Activated CD8-positive, alpha-beta memory T cell treated with anti-CD3 and anti-CD28 coated beads for 48 hours (primary cell): ENCODE measurements around the gene TYMP.
A peak's percentile ranks its signal among the peaks of the same experiment; 100 is the strongest.
"Not testable (repeated sequence)": the region's sequence is repeated elsewhere in the genome, so short reads cannot be mapped to it uniquely, and the experiment has no call there.

Experiments used
- DNase-seq, 3 experiments: peaks; one replicate each; pipeline ENCODE4 v3.0.0-alpha.2; 2020; ENCODE audit warnings: low read depth in 2 of 3, low spot score in 2 of 3

Gene TYMP

GRCh38 chr22:50562523-50563412, 33.0 kb upstream of the TYMP start, which contains the start of gene SYCE3:
Gene SYCE3, minus strand, starts transcription at chr22:50562919. Its CDS starts 6,514 bp downstream, at chr22:50556405.
- peak; percentile 94 to 97 (median 94) for DNase-seq

GRCh38 chr22:50561401-50562358, 31.9 kb upstream of the TYMP start:
- no peak for DNase-seq

GRCh38 chr22:50560034-50560433, 30.2 kb upstream of the TYMP start:
- no peak for DNase-seq

GRCh38 chr22:50556703-50557102, 26.9 kb upstream of the TYMP start:
- no peak for DNase-seq

- DNase-seq, result no peak
Measured at GRCh38 chr22:50553310-50553709, 23.5 kb upstream of the TYMP start.

- DNase-seq, result no peak
Measured at GRCh38 chr22:50551160-50551752, 21.4 kb upstream of the TYMP start.

- DNase-seq, result no peak
Measured at GRCh38 chr22:50550395-50550794, 20.6 kb upstream of the TYMP start.

GRCh38 chr22:50548921-50549790, 19.3 kb upstream of the TYMP start:
- DNase-seq, result no peak

- DNase-seq, result no peak
Measured at GRCh38 chr22:50548040-50548920, 18.5 kb upstream of the TYMP start.

- no peak for DNase-seq
Measured at GRCh38 chr22:50547263-50547985, 17.6 kb upstream of the TYMP start.

GRCh38 chr22:50546326-50547262, 16.8 kb upstream of the TYMP start:
- DNase-seq, result no peak

GRCh38 chr22:50545522-50546325, 15.9 kb upstream of the TYMP start, which contains the start of gene KLHDC7B:
Gene KLHDC7B, plus strand, starts transcription at chr22:50545899. Its CDS starts 345 bp downstream, at chr22:50546244.
- DNase-seq, result no peak

GRCh38 chr22:50544746-50545253, 15.0 kb upstream of the TYMP start:
- DNase-seq, result no peak

- DNase-seq, result peak in 2 of 3 experiments; percentile 70 to 73
Measured at GRCh38 chr22:50544078-50544745, 14.4 kb upstream of the TYMP start.

GRCh38 chr22:50542416-50542927, 12.7 kb upstream of the TYMP start:
- DNase-seq, result no peak

GRCh38 chr22:50541667-50542026, 11.8 kb upstream of the TYMP start:
- DNase-seq, result not testable (repeated sequence)
